ENCODE results near the gene MATR3.
"Not testable (repeated sequence)": the region's sequence is repeated elsewhere in the genome, so short reads cannot be mapped to it uniquely, and the experiment has no call there.

The MATR3 gene

GRCh38 chr5:139296198-139296597 is 2.7 kb downstream of the MATR3 start:
- no peak for DNase-seq (ENCODE audit: low read depth in 2 of 2)

- DNase-seq (ENCODE audit: low read depth in 2 of 2), result no peak
Measured at GRCh38 chr5:139296862-139297326, 3.4 kb downstream of the MATR3 start.

- no peak for DNase-seq (ENCODE audit: low read depth in 2 of 2)
Measured at GRCh38 chr5:139297439-139298133, 4.0 kb downstream of the MATR3 start.

- no peak for DNase-seq (ENCODE audit: low read depth in 2 of 2)
Measured at GRCh38 chr5:139298242-139298641, 4.7 kb downstream of the MATR3 start.

GRCh38 chr5:139299486-139299885 is 5.9 kb downstream of the MATR3 start:
- DNase-seq (ENCODE audit: low read depth in 2 of 2), result no peak

GRCh38 chr5:139301808-139302499 is 8.4 kb downstream of the MATR3 start:
- no peak for DNase-seq (ENCODE audit: low read depth in 2 of 2)

- no peak for DNase-seq (ENCODE audit: low read depth in 2 of 2)
Measured at GRCh38 chr5:139304391-139305324, 11.1 kb downstream of the MATR3 start.

- DNase-seq (ENCODE audit: low read depth in 2 of 2), result no peak
Measured at GRCh38 chr5:139306197-139306596, 12.7 kb downstream of the MATR3 start.

- DNase-seq (ENCODE audit: low read depth in 2 of 2), result no peak
Measured at GRCh38 chr5:139306628-139307379, 13.3 kb downstream of the MATR3 start.

GRCh38 chr5:139308797-139309196 is 15.3 kb downstream of the MATR3 start:
- no peak for DNase-seq (ENCODE audit: low read depth in 2 of 2)

GRCh38 chr5:139310715-139311186 is 17.2 kb downstream of the MATR3 start:
- not testable (repeated sequence) for DNase-seq (ENCODE audit: low read depth in 2 of 2)

GRCh38 chr5:139312075-139312474 is 18.5 kb downstream of the MATR3 start:
- no peak for DNase-seq (ENCODE audit: low read depth in 2 of 2)

- DNase-seq (ENCODE audit: low read depth in 2 of 2), result no peak
Measured at GRCh38 chr5:139314276-139314675, 20.7 kb downstream of the MATR3 start.

- DNase-seq (ENCODE audit: low read depth in 2 of 2), result no peak
Measured at GRCh38 chr5:139315056-139315615, 21.6 kb downstream of the MATR3 start.

- DNase-seq (ENCODE audit: low read depth in 2 of 2), result no peak
Measured at GRCh38 chr5:139335811-139336210, 42.3 kb downstream of the MATR3 start.

GRCh38 chr5:139340051-139340450 is 46.5 kb downstream of the MATR3 start:
- no peak for DNase-seq (ENCODE audit: low read depth in 2 of 2)

GRCh38 chr5:139341187-139341688 is 47.7 kb downstream of the MATR3 start:
- no peak for DNase-seq (ENCODE audit: low read depth in 2 of 2)

- peak; percentile 94 to 96 for DNase-seq (ENCODE audit: low read depth in 2 of 2)
Measured at GRCh38 chr5:139341689-139342422, 48.3 kb downstream of the MATR3 start, which contains the start of gene PAIP2. Gene PAIP2 (plus strand): TSS chr5:139341854. CDS start chr5:139363785, 21,931 bp downstream.

GRCh38 chr5:139342423-139342723 is 48.8 kb downstream of the MATR3 start:
- peak in 1 of 2 donors; percentile 58 for DNase-seq (ENCODE audit: low read depth in 2 of 2)

- DNase-seq (ENCODE audit: low read depth in 2 of 2), result no peak
Measured at GRCh38 chr5:139343476-139343875, 49.9 kb downstream of the MATR3 start.
